HCT116 (cell line): ENCODE results near the gene RASSF5. TPM values are rescaled to one million over a fixed set of nuclear protein-coding genes. Genes with fewer than 3 reads are reported as not detected.
"Not testable (repeated sequence)": the region's sequence is repeated elsewhere in the genome, so short reads cannot be mapped to it uniquely, and the experiment has no call there.

ENCODE experiments used
- ATAC-seq: fragments of 200-7000 bp; cut with Tn5 transposase; 2 replicates; pipeline ENCODE4 v1.9.1; 2020; ENCODE audit warnings: mild to moderate bottlenecking, moderate library complexity
- BruUV-seq: library from RNA; stranded (reverse); fragments of 400-500 nt; replicated peaks from 2 replicates; lab custom pipeline; 2021; lab: Mats Ljungman, UMichigan
- CTCF ChIA-PET: fragments of 300-600 bp; sonication (Branson Sonifier 250); formaldehyde crosslinking; loops from one replicate; lab custom pipeline; 2021; ENCODE audit warnings: antibody characterized with exemption; lab: Charles Lee
- POLR2A ChIA-PET: fragments of 300-600, 350-600 bp; sonication (Branson Sonifier 250); formaldehyde crosslinking; loops from one replicate; lab custom pipeline; 2021; ENCODE audit warnings: antibody characterized with exemption; lab: Charles Lee
- RAD21 ChIA-PET, 2 experiments: fragments of 300-600 bp; sonication (Branson Sonifier 250); formaldehyde crosslinking; loops; one replicate each; lab custom pipeline; 2023; ENCODE audit warnings: low total read pairs in 2 of 2; ENCODE audit not compliant: uncharacterized antibody in 2 of 2, unreplicated experiment in 2 of 2, low non-redundant PET in 1 of 2; lab: Charles Lee
- DNase-seq: peaks from one replicate; pipeline ENCODE4 v3.0.0-alpha.2; 2010; ENCODE audit warnings: low read depth, low spot score
- H2AFZ ChIP-seq: fragments of 200-600 bp; shearing (Covaris generic), sonication (generic); 2 replicates; pipeline ENCODE4 v1.6.1; 2017; ENCODE audit warnings: low read depth, mixed run types, mixed read lengths, antibody characterized with exemption, low read length; ENCODE audit not compliant: poor library complexity, severe bottlenecking
- H3K27ac ChIP-seq: 2 replicates; pipeline ENCODE4 v1.5.1; 2012; ENCODE audit warnings: low read depth, low read length
- H3K27me3 ChIP-seq: fragments of 200-600 bp; sonication (generic); 2 replicates; pipeline ENCODE4 v1.6.1; 2016; ENCODE audit warnings: mixed run types, low read length, mixed read lengths; ENCODE audit not compliant: insufficient read depth
- H3K36me3 ChIP-seq, 2 experiments: fragments of 200-500 bp in 1 of 2; fragments of 200-600 bp in 1 of 2; sonication (Bioruptor generic) in 1 of 2; sonication (generic) in 1 of 2; 2 replicates each; pipeline versions ENCODE4 v1.5.1 to v1.6.1; 2014 to 2016; ENCODE audit warnings: low read length in 2 of 2, inconsistent platforms in 1 of 2, mixed read lengths in 1 of 2, mixed run types in 1 of 2; ENCODE audit not compliant: insufficient read depth in 2 of 2, control insufficient read depth in 1 of 2
- H3K4me1 ChIP-seq, 2 experiments: fragments of 200-600 bp in 1 of 2; sonication (generic) in 1 of 2; 2 replicates each; pipeline versions ENCODE4 v1.5.1 to v1.6.1; 2012 to 2017; ENCODE audit warnings: low read length in 2 of 2, inconsistent platforms in 1 of 2, mild to moderate bottlenecking in 1 of 2, mixed read lengths in 1 of 2, mixed run types in 1 of 2, moderate library complexity in 1 of 2; ENCODE audit not compliant: insufficient read depth in 2 of 2, control insufficient read depth in 1 of 2
- H3K4me2 ChIP-seq: fragments of 200-600 bp; sonication (generic); 2 replicates; pipeline ENCODE4 v1.6.1; 2017; ENCODE audit warnings: mixed run types, low read length, mixed read lengths
- H3K4me3 ChIP-seq, 2 experiments: fragments of 200-600 bp in 1 of 2; sonication (generic) in 1 of 2; replicated peaks in 1 of 2; 2 replicates each; pipeline ENCODE4 v1.5.1; 2011 to 2016; ENCODE audit warnings: low read length in 2 of 2, control low read depth in 1 of 2, low read depth in 1 of 2, mild to moderate bottlenecking in 1 of 2, mixed read lengths in 1 of 2, mixed run types in 1 of 2
- H3K79me2 ChIP-seq: fragments of 200-600 bp; sonication (generic); 2 replicates; pipeline ENCODE4 v1.6.1; 2017; ENCODE audit warnings: mild to moderate bottlenecking, mixed run types, low read length, moderate library complexity, mixed read lengths; ENCODE audit not compliant: insufficient read depth
- H3K9ac ChIP-seq: fragments of 200-600 bp; sonication (generic); 2 replicates; pipeline ENCODE4 v1.6.1; 2016; ENCODE audit warnings: low read length, mixed read lengths
- H3K9me2 ChIP-seq: fragments of 200-600 bp; sonication (generic), shearing (Covaris generic); 2 replicates; pipeline ENCODE4 v1.6.1; 2017; ENCODE audit warnings: mixed run types, mild to moderate bottlenecking, moderate library complexity; ENCODE audit not compliant: insufficient read depth
- H3K9me3 ChIP-seq, 2 experiments: fragments of 200-500 bp in 1 of 2; fragments of 200-600 bp in 1 of 2; sonication (Bioruptor generic) in 1 of 2; sonication (generic) in 1 of 2; 2 replicates each; pipeline ENCODE4 v1.6.1; 2014 to 2017; ENCODE audit warnings: low read length in 2 of 2, mixed read lengths in 2 of 2, inconsistent platforms in 1 of 2, low read depth in 1 of 2, mild to moderate bottlenecking in 1 of 2, mixed run types in 1 of 2, moderate library complexity in 1 of 2; ENCODE audit not compliant: control insufficient read depth in 1 of 2, insufficient read depth in 1 of 2
- H4K20me1 ChIP-seq: fragments of 200-600 bp; sonication (generic), shearing (Covaris generic); 2 replicates; pipeline ENCODE4 v1.6.1; 2017; ENCODE audit warnings: mixed run types, mild to moderate bottlenecking, moderate library complexity; ENCODE audit not compliant: insufficient read depth
- FOSL1 ChIP-seq: IDR thresholded peaks from 2 replicates; pipeline ENCODE4 v1.6.1; 2012; ENCODE audit warnings: low read depth
- POLR2AphosphoS5 ChIP-seq: IDR thresholded peaks from 2 replicates; pipeline ENCODE4 v1.6.1; 2011; ENCODE audit warnings: mild to moderate bottlenecking, low read depth, low read length, moderate library complexity
- SIN3A ChIP-seq: IDR thresholded peaks from 2 replicates; pipeline ENCODE4 v1.6.1; 2012; ENCODE audit warnings: low read depth
- SP1 ChIP-seq: IDR thresholded peaks from 2 replicates; pipeline ENCODE4 v1.6.1; 2012; ENCODE audit warnings: low read depth
- intact Hi-C: fragments of 100-400 bp; cut with micrococcal nuclease; formaldehyde crosslinking; loops from 2 replicates; pipeline ENCODE4 v1.10.0; 2022
- total RNA-seq: library from RNA; stranded (reverse); gene quantifications from one replicate; pipeline ENCODE4 v1.2.1, GENCODE V29; 2021; ENCODE audit not compliant: unreplicated experiment
- TF ChIP-seq, protein P1 (sequence below): IDR thresholded peaks from 2 replicates; pipeline ENCODE4 v1.6.1; 2012
- TF ChIP-seq, protein P2 (sequence below): IDR thresholded peaks from 2 replicates; pipeline ENCODE4 v1.6.1; 2012; ENCODE audit warnings: low read depth

RASSF5 gene
- total RNA-seq, 1 experiment from 2014 or later, result 5.4 TPM

DNA sequence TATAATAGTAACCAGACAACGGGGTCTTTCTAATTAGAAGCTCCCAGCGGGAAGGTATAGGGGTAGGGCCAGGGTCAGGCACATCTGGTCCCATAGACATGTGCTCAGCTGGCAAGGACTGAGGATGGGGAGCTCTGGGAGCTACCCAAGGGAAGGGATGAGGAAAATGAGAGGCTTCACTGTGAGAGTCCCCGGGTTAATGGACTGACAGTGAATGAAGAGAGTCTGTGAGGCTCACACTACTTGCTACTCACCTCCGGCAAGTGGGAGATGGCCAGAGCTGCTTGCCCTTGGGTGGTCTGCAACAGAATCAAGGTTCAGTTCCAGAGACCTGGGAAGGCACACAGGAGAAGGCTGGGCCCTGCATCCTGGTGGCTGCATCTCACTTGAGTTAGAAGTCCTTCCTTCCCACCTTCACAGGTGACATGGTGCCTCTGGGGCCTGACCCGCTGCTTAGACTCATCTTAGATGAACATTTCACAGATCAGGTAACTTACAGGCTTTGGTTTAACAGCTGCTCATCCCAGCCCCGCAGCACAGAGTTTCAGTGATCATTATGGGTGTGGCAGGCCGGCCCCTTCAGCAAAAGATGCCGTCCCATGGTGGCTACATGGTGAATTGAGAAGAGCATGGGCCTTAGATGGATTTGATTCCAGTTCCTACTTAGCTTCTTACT is 73.2 kb downstream of the RASSF5 start:
- H3K79me2 ChIP-seq, result no peaks in the 10 kb centered on the region
- H3K9me2 ChIP-seq, result no peaks in the 10 kb centered on the region
- DNase-seq (no peak), ATAC-seq (no peak)
- H3K9ac ChIP-seq, result no peak overlapping the region
- ChIA-PET POLR2A (no interaction called here), CTCF (interaction anchor here (1.4 to 6.9 kb wide), 2 partner anchors 77 to 90 kb away, joined by 4 to 96 read pairs; no protein-coding TSS in a partner anchor)
- H4K20me1 ChIP-seq, result no peaks in the 10 kb centered on the region
- intact Hi-C loops, result no loop called here
- no peak overlapping the region for H3K4me3 ChIP-seq
- no peak overlapping the region for H3K27ac ChIP-seq
- no peaks in the 10 kb centered on the region for H3K9me3 ChIP-seq
- H3K36me3 ChIP-seq, result no peaks in the 10 kb centered on the region
- H2AFZ ChIP-seq, result no peak overlapping the region
- no peaks in the 10 kb centered on the region for H3K27me3 ChIP-seq
- no peaks in the 10 kb centered on the region for H3K4me1 ChIP-seq
- no peak for TF ChIP-seq SP1
- TF ChIP-seq POLR2AphosphoS5, result no peak
- TF ChIP-seq SIN3A, result no peak
- no peak for TF ChIP-seq FOSL1
- TF ChIP-seq, protein P1, sequence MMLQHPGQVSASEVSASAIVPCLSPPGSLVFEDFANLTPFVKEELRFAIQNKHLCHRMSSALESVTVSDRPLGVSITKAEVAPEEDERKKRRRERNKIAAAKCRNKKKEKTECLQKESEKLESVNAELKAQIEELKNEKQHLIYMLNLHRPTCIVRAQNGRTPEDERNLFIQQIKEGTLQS, result no peak
- TF ChIP-seq, protein P2, sequence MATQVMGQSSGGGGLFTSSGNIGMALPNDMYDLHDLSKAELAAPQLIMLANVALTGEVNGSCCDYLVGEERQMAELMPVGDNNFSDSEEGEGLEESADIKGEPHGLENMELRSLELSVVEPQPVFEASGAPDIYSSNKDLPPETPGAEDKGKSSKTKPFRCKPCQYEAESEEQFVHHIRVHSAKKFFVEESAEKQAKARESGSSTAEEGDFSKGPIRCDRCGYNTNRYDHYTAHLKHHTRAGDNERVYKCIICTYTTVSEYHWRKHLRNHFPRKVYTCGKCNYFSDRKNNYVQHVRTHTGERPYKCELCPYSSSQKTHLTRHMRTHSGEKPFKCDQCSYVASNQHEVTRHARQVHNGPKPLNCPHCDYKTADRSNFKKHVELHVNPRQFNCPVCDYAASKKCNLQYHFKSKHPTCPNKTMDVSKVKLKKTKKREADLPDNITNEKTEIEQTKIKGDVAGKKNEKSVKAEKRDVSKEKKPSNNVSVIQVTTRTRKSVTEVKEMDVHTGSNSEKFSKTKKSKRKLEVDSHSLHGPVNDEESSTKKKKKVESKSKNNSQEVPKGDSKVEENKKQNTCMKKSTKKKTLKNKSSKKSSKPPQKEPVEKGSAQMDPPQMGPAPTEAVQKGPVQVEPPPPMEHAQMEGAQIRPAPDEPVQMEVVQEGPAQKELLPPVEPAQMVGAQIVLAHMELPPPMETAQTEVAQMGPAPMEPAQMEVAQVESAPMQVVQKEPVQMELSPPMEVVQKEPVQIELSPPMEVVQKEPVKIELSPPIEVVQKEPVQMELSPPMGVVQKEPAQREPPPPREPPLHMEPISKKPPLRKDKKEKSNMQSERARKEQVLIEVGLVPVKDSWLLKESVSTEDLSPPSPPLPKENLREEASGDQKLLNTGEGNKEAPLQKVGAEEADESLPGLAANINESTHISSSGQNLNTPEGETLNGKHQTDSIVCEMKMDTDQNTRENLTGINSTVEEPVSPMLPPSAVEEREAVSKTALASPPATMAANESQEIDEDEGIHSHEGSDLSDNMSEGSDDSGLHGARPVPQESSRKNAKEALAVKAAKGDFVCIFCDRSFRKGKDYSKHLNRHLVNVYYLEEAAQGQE, result no peak
- TF ChIP-seq, all 23 proteins: peak for 0
- no TSS peak for BruUV-seq
- RAD21 ChIA-PET, result no interaction called here
- H3K4me2 ChIP-seq, result no peak overlapping the region

DNA sequence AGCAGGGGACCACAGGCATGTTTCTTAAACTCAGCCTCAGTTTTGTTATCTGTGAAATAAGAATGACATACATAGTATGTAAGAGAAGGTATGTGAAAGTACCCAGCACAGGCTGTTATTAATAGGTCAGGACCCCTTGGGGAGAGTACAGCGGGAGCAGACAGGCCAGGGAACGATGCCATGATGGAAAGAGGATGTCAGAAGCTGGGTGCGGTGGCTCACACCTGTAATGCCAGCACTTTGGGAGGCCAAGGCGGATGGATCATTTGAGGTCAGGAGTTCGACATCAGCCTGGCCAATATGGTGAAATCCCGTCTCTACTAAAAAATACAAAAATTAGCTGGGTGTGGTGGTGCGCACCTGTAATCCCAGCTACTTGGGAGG is 73.8 kb downstream of the RASSF5 start:
- H2AFZ ChIP-seq, H3K4me1 ChIP-seq, intact Hi-C loops, BruUV-seq, H3K9me3 ChIP-seq, POLR2A ChIA-PET, H3K27me3 ChIP-seq, RAD21 ChIA-PET, H3K27ac ChIP-seq, H4K20me1 ChIP-seq, H3K36me3 ChIP-seq, H3K9me2 ChIP-seq, DNase-seq, H3K9ac ChIP-seq, H3K4me2 ChIP-seq, ATAC-seq, H3K4me3 ChIP-seq, H3K79me2 ChIP-seq: not testable (repeated sequence)
- CTCF ChIA-PET, result interaction anchor here (1.4 to 6.9 kb wide), 2 partner anchors 78 to 90 kb away, joined by 4 to 96 read pairs; no protein-coding TSS in a partner anchor
